Suprapubic skin (tissue), 4 donors: ENCODE results near the gene HELZ2.

Experiments used
- CTCF ChIP-seq, 2 donors: fragments of 200-600 bp in 1 of 2; fragments of 450-650 bp in 1 of 2; sonication (generic) in 1 of 2; IDR thresholded peaks; one replicate each; pipeline ENCODE4 v1.5.1; 2016 to 2019; ENCODE audit warnings: antibody characterized with exemption in 2 of 2, mild to moderate bottlenecking in 1 of 2, moderate library complexity in 1 of 2
- EP300 ChIP-seq: sonication (generic); formaldehyde crosslinking; IDR thresholded peaks from one replicate; pipeline ENCODE4 v1.6.1; 2017; ENCODE audit warnings: antibody characterized with exemption
- POLR2AphosphoS5 ChIP-seq, 3 donors: sonication (generic); formaldehyde crosslinking; IDR thresholded peaks; one replicate each; pipeline ENCODE4 v1.6.1; 2017; ENCODE audit warnings: antibody characterized with exemption in 3 of 3

- TF ChIP-seq CTCF (IDR thresholded peaks at IDR 0.05) (no peak), POLR2AphosphoS5 (IDR thresholded peaks at IDR 0.05) (no peak), EP300 (no peak)
These were observed 2.3 kb upstream of the HELZ2 start for GRCh38 chr20:63576311-63576710.
